Spinal cord (tissue), 10 donors: ENCODE results near the gene SLC37A1. TPM values are rescaled to one million over a fixed set of nuclear protein-coding genes. Genes with fewer than 3 reads are reported as not detected.

Experiments used
- DNase-seq, 6 donors: peaks; one replicate each; pipeline versions ENCODE4 v3.0.0 to v3.0.0-alpha.2; 2013 to 2015; ENCODE audit warnings: low spot score in 6 of 6, low read depth in 4 of 6
- H3K27ac ChIP-seq: one replicate; pipeline ENCODE4 v1.5.1; 2013; ENCODE audit warnings: low read depth, low read length, control low read depth
- H3K27me3 ChIP-seq: one replicate; pipeline ENCODE4 v1.6.1; 2013; ENCODE audit warnings: low read length; ENCODE audit not compliant: control insufficient read depth, insufficient read depth
- H3K36me3 ChIP-seq: one replicate; pipeline ENCODE4 v1.6.1; 2013; ENCODE audit warnings: low read length; ENCODE audit not compliant: control insufficient read depth, insufficient read depth
- H3K4me1 ChIP-seq: one replicate; pipeline ENCODE4 v1.6.1; 2013; ENCODE audit warnings: low read length; ENCODE audit not compliant: control insufficient read depth, insufficient read depth
- H3K4me3 ChIP-seq: one replicate; pipeline ENCODE4 v1.5.1; 2013; ENCODE audit warnings: low read depth, low read length, control low read depth
- H3K9me3 ChIP-seq: one replicate; pipeline ENCODE4 v1.6.1; 2013; ENCODE audit warnings: low read length; ENCODE audit not compliant: control insufficient read depth, insufficient read depth
- WGBS: methylation state at CpG from one replicate; pipeline ENCODE4 v1.1.5; 2013; ENCODE audit warnings: missing lambda C conversion rate; ENCODE audit not compliant: insufficient coverage; 5-methylcytosine and 5-hydroxymethylcytosine counted together
- polyA plus RNA-seq, 2 donors: library from polyadenylated mRNA; unstranded; fragments of 120-200 nt; gene quantifications; one replicate each; pipeline ENCODE4 v1.2.1, GENCODE V29; 2013; ENCODE audit not compliant: insufficient read length in 2 of 2
- total RNA-seq, 2 donors: library from RNA; depleted of rRNA in 1 of 2; stranded (reverse); fragments of 120-200 nt in 1 of 2; fragments of >200 nt in 1 of 2; gene quantifications; one replicate each; pipeline versions ENCODE4 v1.2.3 to v1.2.4, GENCODE V29; 2013 to 2014
- donor health status: healthy.

The SLC37A1 gene
- total and polyA plus RNA-seq, 4 donors: 8.4 to 32.3 (median 22.5) TPM

- no peak overlapping the region for H3K27ac ChIP-seq
- no peak for DNase-seq
Observed at GRCh38 chr21:42581993-42582786, 68.5 kb downstream of the SLC37A1 start.

DNA sequence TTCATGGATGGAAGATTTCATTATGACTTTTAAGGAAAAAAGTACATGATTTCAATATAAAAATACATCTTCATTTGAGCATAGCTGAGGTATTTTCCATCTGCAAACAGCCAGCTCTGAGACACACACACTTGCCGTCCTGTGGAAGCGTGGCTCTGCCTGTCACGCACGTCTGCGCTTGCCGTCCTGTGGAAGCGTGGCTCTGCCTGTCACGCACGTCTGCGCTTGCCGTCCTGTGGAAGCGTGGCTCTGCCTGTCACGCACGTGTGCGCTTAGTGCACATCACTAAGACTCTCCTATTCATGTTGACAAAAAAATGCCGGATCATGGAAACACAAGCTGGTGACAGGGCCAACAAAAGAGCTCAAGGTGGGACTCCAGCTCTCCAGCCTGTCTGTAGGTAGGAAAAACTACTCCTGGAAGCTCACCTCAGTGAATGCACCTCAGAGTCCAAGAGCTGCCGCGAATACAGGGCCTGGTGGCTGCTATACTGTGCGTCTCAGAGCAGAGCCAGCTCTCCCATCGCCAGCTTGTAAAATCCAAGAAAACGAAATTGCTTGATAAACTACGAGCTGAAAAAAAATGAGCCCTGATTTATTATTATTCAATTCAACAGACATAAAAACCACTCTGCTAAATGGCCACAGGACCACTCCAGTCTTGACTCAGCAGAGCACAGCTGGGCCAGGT, 69.3 kb downstream of the SLC37A1 start:
- Histone ChIP-seq H3K27me3 (no peaks in the 10 kb centered on the region), H3K27ac (no peak overlapping the region), H3K4me3 (no peak overlapping the region), H3K9me3 (no peaks in the 10 kb centered on the region), H3K4me1 (peaks cover 11% of the 10 kb centered on the region), H3K36me3 (peaks cover 31% of the 10 kb centered on the region)
- DNase-seq: no peak
- WGBS: 94% methylated on average over 21 of the region's 22 CpGs

More at GRCh38 chr21:42581993-42582786, 68.5 kb downstream of the SLC37A1 start:
- Histone ChIP-seq H3K4me3 (no peak overlapping the region), H3K9me3 (no peaks in the 10 kb centered on the region), H3K36me3 (peaks cover 33% of the 10 kb centered on the region), H3K4me1 (peaks cover 11% of the 10 kb centered on the region), H3K27me3 (no peaks in the 10 kb centered on the region)
- WGBS: 76% methylated on average over 15 of the region's 17 CpGs

- Histone ChIP-seq H3K4me1 (peaks cover 8% of the 10 kb centered on the region), H3K27me3 (no peaks in the 10 kb centered on the region), H3K36me3 (peaks cover 27% of the 10 kb centered on the region), H3K27ac (no peak overlapping the region), H3K4me3 (no peak overlapping the region), H3K9me3 (no peaks in the 10 kb centered on the region)
- 88% methylated on average over 18 of the region's 20 CpGs for WGBS
- DNase-seq: no peak
Observed at GRCh38 chr21:42583477-42584295, 70.0 kb downstream of the SLC37A1 start.

DNA sequence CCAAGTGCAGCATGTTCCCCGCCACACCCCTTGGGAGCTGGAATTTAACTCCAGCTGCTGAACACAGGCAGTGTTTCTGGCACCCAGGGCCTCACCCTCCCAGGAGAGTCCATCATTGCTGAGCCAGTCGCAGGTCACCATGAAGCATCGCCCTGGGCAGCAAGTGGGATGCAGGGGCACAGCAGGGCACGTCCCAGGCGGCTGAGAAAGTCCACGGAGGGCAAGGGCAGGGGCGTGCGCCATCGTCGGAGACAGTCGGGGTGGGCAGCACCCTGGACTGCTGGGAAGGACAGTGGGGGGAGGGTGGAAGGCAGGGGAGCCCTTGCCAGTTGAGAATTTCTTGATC, 70.6 kb downstream of the SLC37A1 start:
- Histone ChIP-seq H3K36me3 (peaks cover 21% of the 10 kb centered on the region), H3K4me1 (peaks cover 4% of the 10 kb centered on the region), H3K9me3 (no peaks in the 10 kb centered on the region), H3K27me3 (no peaks in the 10 kb centered on the region), H3K27ac (no peak overlapping the region), H3K4me3 (no peak overlapping the region)
- DNase-seq: no peak
- WGBS: 83% methylated on average over 11 of the region's 11 CpGs

DNA sequence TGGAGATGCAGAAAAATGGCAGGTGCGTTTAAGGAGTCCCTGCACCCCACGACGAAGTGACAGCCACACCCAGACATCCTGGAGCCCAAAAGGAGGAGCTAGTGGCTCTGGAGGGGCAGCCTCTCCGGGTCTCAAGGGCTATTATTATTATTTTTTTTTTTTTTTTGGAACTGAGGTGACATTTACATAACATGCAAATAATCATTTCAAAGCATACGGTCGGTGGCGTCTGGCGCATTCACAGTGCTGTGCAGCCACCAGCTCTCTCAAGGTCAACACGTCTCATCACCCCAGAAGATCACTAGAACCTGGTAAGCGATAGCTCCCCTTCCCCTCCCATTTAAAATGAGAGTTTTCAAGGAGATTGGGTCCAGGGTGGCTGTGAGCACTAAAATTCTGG, 72.2 kb downstream of the SLC37A1 start:
- H3K36me3 ChIP-seq: peaks cover 6% of the 10 kb centered on the region
- no peaks in the 10 kb centered on the region for H3K27me3 ChIP-seq
- H3K27ac ChIP-seq: no peak overlapping the region
- H3K4me3 ChIP-seq: no peak overlapping the region
- peaks cover 4% of the 10 kb centered on the region for H3K4me1 ChIP-seq
- WGBS: 100% methylated on average over 1 of the region's 10 CpGs
- no peak for DNase-seq
- H3K9me3 ChIP-seq: no peaks in the 10 kb centered on the region

DNA sequence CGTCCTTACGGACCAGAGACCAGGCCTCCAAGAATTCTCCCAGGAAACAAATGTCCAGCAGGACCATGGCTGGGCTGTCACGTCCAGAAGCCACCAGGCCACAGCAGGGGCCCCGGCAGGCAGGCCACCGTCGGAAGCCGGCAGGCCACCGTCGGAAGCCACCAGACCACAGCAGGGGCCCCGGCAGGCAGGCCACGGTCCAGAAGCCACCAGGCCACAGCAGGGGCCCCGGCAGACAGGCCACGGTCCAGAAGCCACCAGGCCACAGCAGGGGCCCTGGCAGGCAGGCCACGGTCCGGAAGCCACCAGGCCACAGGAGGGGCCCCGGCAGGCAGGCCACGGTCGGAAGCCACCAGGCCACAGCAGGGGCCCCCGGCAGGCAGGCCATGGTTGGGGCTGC, 72.8 kb downstream of the SLC37A1 start:
- Histone ChIP-seq H3K27ac (no peak overlapping the region), H3K4me1 (peaks cover 4% of the 10 kb centered on the region), H3K4me3 (no peak overlapping the region), H3K27me3 (no peaks in the 10 kb centered on the region), H3K36me3 (peaks cover 4% of the 10 kb centered on the region), H3K9me3 (no peaks in the 10 kb centered on the region)
- 95% methylated on average over 19 of the region's 19 CpGs for WGBS
- no peak for DNase-seq

GRCh38 chr21:42587036-42587435, 73.4 kb downstream of the SLC37A1 start:
- no peaks in the 10 kb centered on the region for H3K27me3 ChIP-seq
- H3K4me3 ChIP-seq: no peak overlapping the region
- no peak overlapping the region for H3K27ac ChIP-seq
- peaks cover 2% of the 10 kb centered on the region for H3K36me3 ChIP-seq
- DNase-seq: no peak
- H3K4me1 ChIP-seq: peaks cover 1% of the 10 kb centered on the region
- H3K9me3 ChIP-seq: no peaks in the 10 kb centered on the region
- 89% methylated on average over 14 of the region's 15 CpGs for WGBS

GRCh38 chr21:42590431-42591131, 76.9 kb downstream of the SLC37A1 start:
- 78% methylated on average over 18 of the region's 20 CpGs for WGBS
- H3K36me3 ChIP-seq: no peaks in the 10 kb centered on the region
- H3K9me3 ChIP-seq: no peaks in the 10 kb centered on the region
- H3K27me3 ChIP-seq: peaks cover 2% of the 10 kb centered on the region
- no peak overlapping the region for H3K27ac ChIP-seq
- no peak for DNase-seq
- peaks cover 15% of the 10 kb centered on the region for H3K4me1 ChIP-seq
- H3K4me3 ChIP-seq: no peak overlapping the region

GRCh38 chr21:42591170-42591869, 77.7 kb downstream of the SLC37A1 start:
- H3K27me3 ChIP-seq: peaks cover 2% of the 10 kb centered on the region
- H3K36me3 ChIP-seq: no peaks in the 10 kb centered on the region
- no peak for DNase-seq
- H3K9me3 ChIP-seq: no peaks in the 10 kb centered on the region
- no peak overlapping the region for H3K27ac ChIP-seq
- no peak overlapping the region for H3K4me3 ChIP-seq
- peaks cover 15% of the 10 kb centered on the region for H3K4me1 ChIP-seq
- WGBS: 98% methylated on average over 12 of the region's 18 CpGs
